Measurements from ENCODE around the gene ADAM30. TPM values are rescaled to one million over a fixed set of nuclear protein-coding genes. Genes with fewer than 3 reads are reported as not detected.

The ADAM30 gene
- not detected in 2 replicates for total RNA-seq
- not detected in 2 replicates for polyA plus RNA-seq

DNA sequence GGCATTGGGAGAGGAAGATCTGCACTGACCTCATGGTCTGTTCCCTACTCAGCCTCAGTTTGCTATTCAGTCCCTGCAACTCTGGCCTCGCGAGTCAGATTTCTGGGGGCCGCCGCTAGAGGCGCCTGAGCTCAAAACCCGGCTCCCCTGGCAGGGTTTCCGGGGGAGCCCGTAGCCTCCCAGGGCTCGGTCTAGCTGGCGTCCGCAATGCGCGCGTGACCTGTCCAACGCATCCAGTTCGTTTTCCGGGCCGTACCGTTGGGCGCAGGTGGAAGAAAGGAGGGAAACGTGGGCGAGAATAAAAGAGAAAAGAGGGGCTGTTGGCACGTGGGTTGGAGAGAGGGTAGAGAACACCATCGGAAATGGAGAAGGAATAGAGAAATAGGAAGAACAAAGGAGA is at the start of gene ADAM30:
Gene ADAM30 (minus strand): TSS at position 213 of the 400 bp plus-strand sequence. CDS start 179 bp downstream, at position 34.
- Histone ChIP-seq H3K9me3 (ENCODE audit: low read depth) (no peaks in the 10 kb centered on the region), H3K4me3 (no peak within 1 kb of the TSS), H3K27ac (no peak within 1 kb of the TSS), H3K36me3 (no peaks in the 10 kb centered on the region), H3K4me1 (ENCODE audit: low read depth) (no peaks in the 10 kb centered on the region), H3K27me3 (peaks cover 3% of the 10 kb centered on the region)
- DNase-seq (ENCODE audit: low read depth in 1 of 2, low spot score in 1 of 2): no peak
- TF ChIP-seq, protein P1, sequence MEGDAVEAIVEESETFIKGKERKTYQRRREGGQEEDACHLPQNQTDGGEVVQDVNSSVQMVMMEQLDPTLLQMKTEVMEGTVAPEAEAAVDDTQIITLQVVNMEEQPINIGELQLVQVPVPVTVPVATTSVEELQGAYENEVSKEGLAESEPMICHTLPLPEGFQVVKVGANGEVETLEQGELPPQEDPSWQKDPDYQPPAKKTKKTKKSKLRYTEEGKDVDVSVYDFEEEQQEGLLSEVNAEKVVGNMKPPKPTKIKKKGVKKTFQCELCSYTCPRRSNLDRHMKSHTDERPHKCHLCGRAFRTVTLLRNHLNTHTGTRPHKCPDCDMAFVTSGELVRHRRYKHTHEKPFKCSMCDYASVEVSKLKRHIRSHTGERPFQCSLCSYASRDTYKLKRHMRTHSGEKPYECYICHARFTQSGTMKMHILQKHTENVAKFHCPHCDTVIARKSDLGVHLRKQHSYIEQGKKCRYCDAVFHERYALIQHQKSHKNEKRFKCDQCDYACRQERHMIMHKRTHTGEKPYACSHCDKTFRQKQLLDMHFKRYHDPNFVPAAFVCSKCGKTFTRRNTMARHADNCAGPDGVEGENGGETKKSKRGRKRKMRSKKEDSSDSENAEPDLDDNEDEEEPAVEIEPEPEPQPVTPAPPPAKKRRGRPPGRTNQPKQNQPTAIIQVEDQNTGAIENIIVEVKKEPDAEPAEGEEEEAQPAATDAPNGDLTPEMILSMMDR (IDR thresholded peaks at IDR 0.05; ENCODE audit: low read depth, low read length): peak; percentile 36

DNA sequence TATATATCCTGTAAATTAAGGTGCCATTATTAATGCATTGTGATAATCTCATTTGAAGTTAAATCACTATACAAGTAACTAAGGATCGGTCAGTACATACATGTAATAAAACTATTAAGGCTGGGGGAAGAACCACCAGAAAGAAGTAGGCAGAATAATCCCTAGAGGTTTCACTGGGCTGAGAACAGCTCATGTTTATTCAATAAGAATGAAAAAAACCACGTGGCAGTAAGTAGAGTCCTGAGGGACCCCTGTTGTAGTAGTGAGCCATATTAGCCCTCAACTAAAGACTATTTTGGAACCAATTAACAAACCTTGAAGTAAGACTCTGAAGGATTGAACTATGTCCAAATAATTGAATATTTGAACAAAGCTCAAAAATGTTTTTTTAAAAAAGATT is 46.9 kb upstream of the ADAM30 start:
- TF ChIP-seq, protein P1 (IDR thresholded peaks at IDR 0.05; ENCODE audit: low read depth, low read length): no peak

DNA sequence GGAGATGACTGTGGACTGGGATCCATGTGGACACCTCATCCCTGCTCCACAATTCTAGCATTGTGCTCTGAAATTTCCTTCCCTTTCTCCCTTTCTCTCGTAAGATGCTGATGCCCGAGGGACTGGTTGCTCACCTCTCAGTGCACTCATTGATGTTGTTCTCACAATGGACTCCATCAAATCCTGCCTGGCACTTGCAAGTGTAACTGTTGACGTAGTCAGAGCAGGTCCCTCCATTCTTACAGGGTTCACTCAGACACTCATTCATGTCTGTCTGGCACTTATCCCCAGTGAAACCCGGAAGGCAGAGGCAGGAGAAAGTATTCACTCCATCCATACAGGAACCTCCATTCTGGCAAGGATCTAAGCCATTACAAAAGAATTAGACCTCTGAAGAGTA is 45.1 kb upstream of the ADAM30 start:
- no peak overlapping the region for H3K27ac ChIP-seq
- no peaks in the 10 kb centered on the region for H3K27me3 ChIP-seq
- no peaks in the 10 kb centered on the region for H3K4me1 ChIP-seq (ENCODE audit: low read depth)
- TF ChIP-seq, protein P1 (IDR thresholded peaks at IDR 0.05; ENCODE audit: low read depth, low read length): no peak
- peaks cover 17% of the 10 kb centered on the region for H3K36me3 ChIP-seq
- H3K4me3 ChIP-seq: no peak overlapping the region
- DNase-seq (ENCODE audit: low read depth in 1 of 2, low spot score in 1 of 2): no peak
- H3K9me3 ChIP-seq (ENCODE audit: low read depth): no peaks in the 10 kb centered on the region

More for the DNA sequence above, 46.9 kb upstream of the ADAM30 start:
- Histone ChIP-seq H3K4me1 (ENCODE audit: low read depth) (no peaks in the 10 kb centered on the region), H3K27ac (no peak overlapping the region), H3K36me3 (peaks cover 18% of the 10 kb centered on the region), H3K27me3 (no peaks in the 10 kb centered on the region), H3K4me3 (no peak overlapping the region), H3K9me3 (ENCODE audit: low read depth) (no peaks in the 10 kb centered on the region)
- no peak for DNase-seq (ENCODE audit: low read depth in 1 of 2, low spot score in 1 of 2)

DNA sequence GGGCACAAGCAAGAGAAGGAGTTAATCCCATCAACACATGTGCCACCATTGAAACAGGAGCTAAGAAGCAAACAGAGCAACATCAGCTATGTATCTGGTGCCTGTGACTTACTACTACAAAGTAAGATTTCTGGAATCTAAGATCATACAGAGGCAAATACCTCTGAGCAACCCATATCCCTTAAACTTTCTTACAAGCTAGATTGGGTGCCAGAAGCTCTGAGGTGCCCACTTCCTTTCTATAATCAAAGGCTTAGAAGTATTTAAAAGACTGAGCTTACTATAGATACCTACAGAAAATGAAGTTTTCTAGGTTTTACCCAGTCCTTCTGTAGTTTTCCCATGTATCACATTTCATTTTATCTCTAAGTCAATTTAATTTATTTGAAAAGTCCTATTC is 44.4 kb upstream of the ADAM30 start:
- no peak for DNase-seq (ENCODE audit: low read depth in 1 of 2, low spot score in 1 of 2)
- TF ChIP-seq, protein P1 (IDR thresholded peaks at IDR 0.05; ENCODE audit: low read depth, low read length): no peak
- H3K4me3 ChIP-seq: no peak overlapping the region
- H3K27ac ChIP-seq: no peak overlapping the region
- H3K36me3 ChIP-seq: peaks cover 17% of the 10 kb centered on the region
- no peaks in the 10 kb centered on the region for H3K4me1 ChIP-seq (ENCODE audit: low read depth)
- H3K9me3 ChIP-seq (ENCODE audit: low read depth): no peaks in the 10 kb centered on the region
- no peaks in the 10 kb centered on the region for H3K27me3 ChIP-seq

DNA sequence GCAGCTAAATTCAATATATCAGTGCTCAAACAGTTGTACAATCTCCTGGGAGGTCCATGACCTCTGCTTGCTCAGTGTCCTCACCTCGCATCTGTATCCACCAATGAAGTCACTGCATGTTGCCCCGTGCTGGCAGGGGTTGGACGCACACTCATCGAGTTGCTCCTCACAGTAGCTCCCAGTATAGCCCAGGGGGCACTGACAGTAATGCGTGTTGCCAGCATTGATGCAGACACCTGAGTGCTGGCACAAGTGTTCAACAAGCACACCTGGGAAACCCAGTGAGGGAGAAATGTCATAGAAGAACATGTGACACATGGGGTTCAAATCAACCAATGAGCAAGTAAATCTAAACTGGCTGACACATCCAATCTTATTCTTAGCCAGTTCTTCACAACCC is 40.9 kb upstream of the ADAM30 start:
- Histone ChIP-seq H3K4me3 (no peak overlapping the region), H3K4me1 (ENCODE audit: low read depth) (no peaks in the 10 kb centered on the region), H3K27ac (no peak overlapping the region), H3K36me3 (peaks cover 27% of the 10 kb centered on the region), H3K9me3 (ENCODE audit: low read depth) (no peaks in the 10 kb centered on the region), H3K27me3 (no peaks in the 10 kb centered on the region)
- DNase-seq (ENCODE audit: low read depth in 1 of 2, low spot score in 1 of 2): no peak
- TF ChIP-seq, protein P1 (IDR thresholded peaks at IDR 0.05; ENCODE audit: low read depth, low read length): no peak

DNA sequence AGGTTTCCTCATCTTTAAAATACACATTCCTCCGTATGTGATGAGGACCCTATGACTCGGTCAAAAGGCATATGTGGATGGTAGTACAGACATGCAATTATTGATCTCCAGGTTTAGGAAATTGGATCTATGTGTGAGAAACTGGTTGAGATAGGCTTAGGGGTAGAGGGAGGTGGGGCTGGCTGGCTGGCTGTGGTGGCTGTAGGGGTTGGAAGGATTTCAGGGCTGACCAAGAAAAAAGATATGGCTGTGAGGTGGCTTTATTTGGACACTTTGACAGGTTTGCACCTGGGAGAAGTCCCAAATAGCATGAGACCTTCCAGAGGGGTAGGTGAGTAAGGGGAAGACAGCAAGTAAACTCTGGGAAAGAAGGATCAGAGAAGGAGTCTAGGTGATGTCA is 39.6 kb upstream of the ADAM30 start:
- no peaks in the 10 kb centered on the region for H3K9me3 ChIP-seq (ENCODE audit: low read depth)
- no peak for DNase-seq (ENCODE audit: low read depth in 1 of 2, low spot score in 1 of 2)
- peaks cover 27% of the 10 kb centered on the region for H3K36me3 ChIP-seq
- H3K4me1 ChIP-seq (ENCODE audit: low read depth): no peaks in the 10 kb centered on the region
- TF ChIP-seq, protein P1 (IDR thresholded peaks at IDR 0.05; ENCODE audit: low read depth, low read length): no peak
- no peak overlapping the region for H3K4me3 ChIP-seq
- H3K27ac ChIP-seq: no peak overlapping the region
- H3K27me3 ChIP-seq: no peaks in the 10 kb centered on the region
